Subcutaneous abdominal adipose tissue (tissue), 5 donors: ENCODE results near the gene SP140L.

Source experiments
- H3K27ac ChIP-seq: one replicate; pipeline ENCODE4 v1.7.0; 2013; ENCODE audit warnings: low read depth, mild to moderate bottlenecking, inconsistent platforms, low read length, moderate library complexity
- H3K27me3 ChIP-seq, 5 donors: one replicate each; pipeline ENCODE4 v1.7.0; 2013; ENCODE audit warnings: low read length in 5 of 5, inconsistent platforms in 1 of 5; ENCODE audit not compliant: control insufficient read depth in 5 of 5, insufficient read depth in 4 of 5
- H3K36me3 ChIP-seq, 5 donors: one replicate each; pipeline ENCODE4 v1.7.0; 2013; ENCODE audit warnings: low read length in 5 of 5; ENCODE audit not compliant: control insufficient read depth in 5 of 5, insufficient read depth in 5 of 5
- H3K4me1 ChIP-seq, 5 donors: one replicate each; pipeline ENCODE4 v1.7.0; 2013; ENCODE audit warnings: low read length in 5 of 5, mild to moderate bottlenecking in 3 of 5, moderate library complexity in 1 of 5; ENCODE audit not compliant: control insufficient read depth in 5 of 5, insufficient read depth in 5 of 5
- H3K4me3 ChIP-seq, 5 donors: one replicate each; pipeline ENCODE4 v1.7.0; 2013; ENCODE audit warnings: low read length in 5 of 5, low read depth in 1 of 5
- H3K9ac ChIP-seq, 5 donors: one replicate each; pipeline ENCODE4 v1.7.0; 2013; ENCODE audit warnings: low read length in 5 of 5, mild to moderate bottlenecking in 4 of 5, moderate library complexity in 3 of 5
- H3K9me3 ChIP-seq, 5 donors: one replicate each; pipeline ENCODE4 v1.7.0; 2013; ENCODE audit warnings: low read length in 5 of 5; ENCODE audit not compliant: control insufficient read depth in 5 of 5
- donor health status: healthy.
- donor health status: healthy.
- donor health status: healthy.
- donor health status: healthy.
- donor health status: healthy.

SP140L gene

DNA sequence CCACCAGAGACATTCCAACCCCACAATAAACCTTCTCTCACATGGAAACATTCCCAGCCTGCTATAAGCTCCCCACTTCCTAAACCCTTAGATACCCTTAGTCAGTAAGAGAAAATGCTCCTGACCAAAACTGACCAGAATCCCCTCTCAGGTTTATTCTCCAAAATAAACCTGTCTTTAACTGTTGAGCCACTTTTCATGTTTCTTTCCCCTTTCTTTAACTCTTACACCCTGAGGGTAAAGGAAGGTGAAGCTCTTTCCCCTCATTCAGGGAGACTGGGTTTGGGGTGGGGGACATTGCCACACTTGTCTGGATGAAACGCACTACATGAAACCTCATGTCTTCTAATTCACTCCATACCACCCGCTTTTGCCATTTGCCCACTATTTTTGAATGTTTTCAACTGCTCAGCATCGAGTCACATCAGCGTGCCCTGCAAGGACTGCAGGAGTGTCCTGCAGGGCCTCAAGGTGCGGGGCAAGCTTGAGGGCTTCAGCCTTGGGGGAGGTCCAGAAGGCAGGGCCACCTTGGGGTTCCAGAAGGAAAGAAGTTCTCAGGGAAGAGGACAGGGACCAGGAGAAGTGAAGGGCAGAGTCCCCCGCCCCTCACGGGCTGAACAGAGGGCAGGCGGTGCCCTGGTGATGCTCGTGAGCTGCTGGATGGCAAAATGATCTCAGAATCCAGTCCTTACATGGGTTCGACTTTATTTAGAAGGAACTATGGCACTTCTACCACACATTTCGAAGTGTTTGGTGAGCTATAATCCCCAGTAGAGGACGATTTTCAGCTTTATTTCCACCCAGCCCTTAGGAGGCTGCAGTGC, 4.2 kb upstream of the SP140L start:
- Histone ChIP-seq H3K9me3 (peaks cover 0 to 15% (median 13%) of the 10 kb centered on the region in 5 donors), H3K36me3 (no peaks in the 10 kb centered on the region), H3K27me3 (no peaks in the 10 kb centered on the region), H3K27ac (no peak overlapping the region), H3K4me1 (peaks cover 3 to 30% (median 14%) of the 10 kb centered on the region in 5 donors), H3K9ac (no peak overlapping the region), H3K4me3 (no peak overlapping the region)

DNA sequence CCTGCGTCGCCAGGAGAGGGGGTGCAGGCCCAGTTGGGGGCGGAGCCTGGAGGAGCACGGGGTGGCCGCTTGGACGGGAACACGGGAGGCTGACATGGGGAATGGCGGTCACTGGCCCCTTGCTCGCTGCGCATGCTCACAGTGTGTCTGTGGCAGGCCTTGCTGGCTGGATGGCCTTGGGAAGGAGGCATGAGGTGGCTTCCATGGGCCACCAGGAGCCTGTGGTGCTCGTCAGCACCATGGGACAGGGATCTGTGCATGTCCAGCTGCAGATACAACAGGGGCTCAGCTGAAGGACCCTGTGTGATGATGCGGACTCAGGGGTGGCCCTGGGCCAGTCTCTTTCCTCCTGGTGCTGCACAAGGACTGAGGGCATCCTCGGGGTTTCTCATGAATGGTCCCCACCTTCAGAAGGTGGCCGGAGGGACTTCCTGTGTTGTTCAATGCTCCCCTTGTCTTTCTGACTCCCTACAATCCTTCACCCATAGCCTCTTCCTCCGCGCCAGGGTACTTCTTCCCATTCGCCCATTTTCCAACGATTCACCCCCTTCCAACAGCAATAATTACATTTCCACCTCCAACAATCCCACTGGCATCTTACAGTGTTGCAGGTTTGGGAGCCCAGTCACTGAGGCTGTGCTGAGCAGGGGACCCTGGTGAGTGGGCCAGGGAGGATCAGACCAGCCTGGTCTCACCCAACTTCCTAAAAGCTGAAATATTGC, 3.4 kb upstream of the SP140L start:
- H3K9me3 ChIP-seq = peaks cover 0 to 15% (median 13%) of the 10 kb centered on the region in 5 donors
- H3K36me3 ChIP-seq = no peaks in the 10 kb centered on the region
- H3K27ac ChIP-seq = no peak overlapping the region
- no peak overlapping the region for H3K9ac ChIP-seq
- no peaks in the 10 kb centered on the region for H3K27me3 ChIP-seq
- peaks cover 3 to 34% (median 19%) of the 10 kb centered on the region in 5 donors for H3K4me1 ChIP-seq
- no peak overlapping the region for H3K4me3 ChIP-seq

DNA sequence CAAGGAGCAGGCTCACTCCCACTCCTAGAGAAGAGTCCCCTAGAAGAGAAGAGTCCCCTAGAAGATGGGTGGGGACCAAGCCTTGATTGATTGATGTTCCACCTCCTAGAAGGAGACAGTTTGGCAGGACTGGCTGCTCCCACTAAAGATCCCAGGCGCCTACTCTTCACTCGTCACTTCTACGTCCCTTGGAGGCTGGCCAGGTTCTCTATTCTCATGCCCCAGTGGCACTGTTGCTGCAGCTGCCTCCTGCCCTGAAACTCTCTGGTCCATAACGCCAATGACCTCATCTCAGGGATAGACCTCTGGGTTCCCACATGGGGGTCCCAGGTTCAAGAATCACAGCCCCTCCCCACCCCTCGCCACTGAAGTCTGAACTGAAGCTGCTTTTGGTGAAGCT, 2.5 kb upstream of the SP140L start:
- Histone ChIP-seq H3K27ac (no peak overlapping the region), H3K4me1 (peaks cover 2 to 24% (median 23%) of the 10 kb centered on the region in 5 donors), H3K36me3 (no peaks in the 10 kb centered on the region), H3K27me3 (no peaks in the 10 kb centered on the region), H3K4me3 (no peak overlapping the region), H3K9me3 (peaks cover 0 to 15% (median 13%) of the 10 kb centered on the region in 5 donors), H3K9ac (no peak overlapping the region)

DNA sequence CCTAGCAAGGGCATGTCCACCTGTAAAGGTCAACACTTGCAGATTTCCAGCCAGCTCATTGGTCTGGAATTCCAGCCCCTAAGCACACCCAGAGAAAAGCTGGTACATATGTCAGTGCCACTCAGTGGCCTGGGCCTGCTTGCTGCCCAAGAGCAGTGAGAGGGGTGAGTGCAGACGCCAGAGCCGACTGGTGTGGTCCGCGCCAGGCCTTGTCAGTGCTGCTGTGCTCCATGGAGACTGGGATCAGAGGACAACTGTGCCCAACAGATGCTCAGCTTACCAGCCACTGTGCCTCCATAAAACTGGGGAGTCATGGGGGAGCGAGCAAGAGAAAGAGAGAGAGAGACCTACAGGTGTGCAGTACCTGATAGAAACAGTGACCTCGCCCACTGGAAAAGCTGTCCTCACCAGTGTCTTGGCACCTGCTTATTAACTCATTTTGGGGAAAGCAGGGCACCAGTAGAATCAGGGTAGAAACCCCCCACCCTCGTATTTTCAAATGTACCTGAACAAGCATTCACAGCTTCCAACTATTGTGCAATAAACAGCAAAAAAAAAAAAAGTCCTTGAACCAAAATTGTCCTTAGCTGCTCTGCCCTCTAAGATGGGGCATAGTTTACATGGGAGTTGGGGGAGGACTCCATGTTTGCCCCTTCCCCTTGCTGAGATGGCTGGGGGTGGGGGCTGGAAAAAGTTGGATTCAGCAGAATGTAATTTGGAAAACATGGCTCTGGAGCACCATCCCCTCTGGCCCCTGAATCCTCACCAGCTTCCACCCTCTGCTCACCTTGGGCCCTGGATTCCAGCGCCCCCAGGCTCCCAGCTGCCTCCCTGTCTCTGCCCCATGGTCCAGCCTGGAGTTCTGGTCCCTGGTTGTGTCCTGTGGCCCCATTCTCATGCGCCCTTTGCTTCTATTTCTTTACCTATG, 1.4 kb upstream of the SP140L start:
- H3K27me3 ChIP-seq = no peaks in the 10 kb centered on the region
- H3K36me3 ChIP-seq = no peaks in the 10 kb centered on the region
- H3K9me3 ChIP-seq = peaks cover 0 to 15% (median 13%) of the 10 kb centered on the region in 5 donors
- H3K9ac ChIP-seq = no peak overlapping the region
- no peak overlapping the region for H3K4me3 ChIP-seq
- peaks cover 2 to 27% (median 24%) of the 10 kb centered on the region in 5 donors for H3K4me1 ChIP-seq
- H3K27ac ChIP-seq = no peak overlapping the region

DNA sequence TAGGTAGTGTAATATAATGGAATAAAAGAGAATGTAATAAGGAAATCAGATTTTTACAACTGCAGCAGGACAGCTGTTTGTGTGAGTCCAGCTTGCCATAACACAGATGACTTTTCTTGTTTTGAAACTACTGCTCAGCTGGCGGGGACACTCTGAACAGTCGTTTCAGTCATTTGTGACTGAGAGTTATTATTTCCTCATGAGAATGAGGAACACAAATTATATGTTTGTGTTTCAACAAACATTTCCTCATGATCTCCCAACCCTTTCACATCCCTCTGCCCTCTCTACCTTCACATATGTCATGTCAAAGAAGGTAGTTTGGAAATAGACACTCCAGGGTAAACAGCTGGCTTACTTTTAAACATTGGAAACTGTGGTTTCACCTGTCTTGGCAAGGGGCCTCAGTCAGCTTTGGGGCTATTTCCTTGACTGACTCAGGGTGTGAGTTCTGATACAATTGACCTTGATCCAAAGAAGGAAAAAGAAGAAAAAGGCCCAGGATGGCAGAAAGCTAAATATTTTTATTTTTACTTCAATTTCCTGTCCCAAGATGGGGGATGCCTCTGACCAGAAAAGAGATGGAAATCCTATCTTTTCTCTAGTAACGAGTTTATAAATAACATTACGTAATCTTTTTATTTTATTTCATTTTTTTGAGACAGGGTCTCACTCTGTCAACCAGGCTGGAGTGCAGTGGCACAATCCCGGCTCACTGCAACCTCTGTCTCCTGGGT, 593 bp downstream of the SP140L start:
- peaks cover 2 to 27% (median 24%) of the 10 kb centered on the region in 5 donors for H3K4me1 ChIP-seq

DNA sequence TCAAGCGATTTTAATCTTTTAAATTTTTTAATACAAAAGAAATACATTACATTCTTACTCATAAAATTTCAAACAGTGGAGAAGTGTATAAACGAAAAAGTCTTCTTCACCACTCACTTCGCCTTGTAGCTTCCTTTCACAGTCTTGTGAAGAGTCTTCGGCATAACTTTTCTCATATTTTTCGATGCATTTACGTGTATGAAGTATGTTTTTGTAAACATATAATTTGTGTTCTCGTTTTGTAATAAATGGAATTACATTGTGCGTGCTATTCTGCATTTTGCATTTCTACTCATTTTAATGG, 1.1 kb downstream of the SP140L start:
- Histone ChIP-seq H3K9me3 (peaks cover 0 to 6% (median 5%) of the 10 kb centered on the region in 5 donors), H3K36me3 (peaks cover 0 to 7% (median 0%) of the 10 kb centered on the region in 5 donors), H3K4me3 (peak overlapping the region in 3 of 5 donors; percentile 3 to 90 (median 68)), H3K9ac (no peak overlapping the region), H3K27ac (no peak overlapping the region), H3K4me1 (peaks cover 2 to 27% (median 24%) of the 10 kb centered on the region in 5 donors), H3K27me3 (no peaks in the 10 kb centered on the region)

More for the DNA sequence above, 593 bp downstream of the SP140L start:
- Histone ChIP-seq H3K36me3 (peaks cover 0 to 5% (median 0%) of the 10 kb centered on the region in 5 donors), H3K9me3 (peaks cover 0 to 11% (median 10%) of the 10 kb centered on the region in 5 donors), H3K9ac (peak overlapping the region; percentile 42 to 78 (median 70)), H3K4me3 (peak overlapping the region; percentile 68 to 90 (median 82)), H3K27ac (peak overlapping the region; percentile 81), H3K27me3 (no peaks in the 10 kb centered on the region)

DNA sequence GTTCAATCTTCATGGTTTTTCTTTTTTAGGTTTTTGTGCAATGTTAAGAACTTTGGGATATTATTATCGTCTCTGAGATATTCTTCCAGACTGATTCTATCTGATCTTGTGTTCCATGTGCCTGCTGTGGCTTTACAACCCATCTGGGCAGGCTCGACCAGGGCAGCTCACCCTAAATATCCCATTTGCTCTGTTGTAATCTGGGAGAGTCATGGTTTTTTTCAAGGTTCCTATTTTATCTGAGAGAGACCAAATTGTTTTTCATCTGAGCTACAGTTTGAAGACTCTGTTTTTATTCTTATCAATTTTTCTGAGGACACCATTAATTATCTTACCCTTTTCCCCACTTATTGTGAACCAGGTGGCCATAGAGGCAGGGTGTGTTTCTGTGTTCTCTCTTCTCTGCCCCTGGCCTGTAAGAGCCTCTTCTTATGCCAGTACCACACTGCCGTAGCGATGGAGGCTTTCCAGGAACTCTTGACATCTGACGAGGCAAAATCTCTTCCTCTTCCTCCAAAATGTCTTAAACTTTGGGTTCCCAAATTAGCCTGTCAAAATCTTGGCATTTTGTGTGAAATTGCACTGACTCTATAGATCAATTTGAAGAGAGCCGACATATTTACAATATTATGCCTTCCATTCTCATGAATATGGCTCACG, 3.1 kb downstream of the SP140L start:
- H3K4me1 ChIP-seq = peaks cover 2 to 27% (median 24%) of the 10 kb centered on the region in 5 donors
- no peak overlapping the region for H3K4me3 ChIP-seq
- H3K9me3 ChIP-seq = no peaks in the 10 kb centered on the region
- peaks cover 3 to 15% (median 6%) of the 10 kb centered on the region in 5 donors for H3K36me3 ChIP-seq
- no peaks in the 10 kb centered on the region for H3K27me3 ChIP-seq
- no peak overlapping the region for H3K27ac ChIP-seq
- H3K9ac ChIP-seq = no peak overlapping the region

DNA sequence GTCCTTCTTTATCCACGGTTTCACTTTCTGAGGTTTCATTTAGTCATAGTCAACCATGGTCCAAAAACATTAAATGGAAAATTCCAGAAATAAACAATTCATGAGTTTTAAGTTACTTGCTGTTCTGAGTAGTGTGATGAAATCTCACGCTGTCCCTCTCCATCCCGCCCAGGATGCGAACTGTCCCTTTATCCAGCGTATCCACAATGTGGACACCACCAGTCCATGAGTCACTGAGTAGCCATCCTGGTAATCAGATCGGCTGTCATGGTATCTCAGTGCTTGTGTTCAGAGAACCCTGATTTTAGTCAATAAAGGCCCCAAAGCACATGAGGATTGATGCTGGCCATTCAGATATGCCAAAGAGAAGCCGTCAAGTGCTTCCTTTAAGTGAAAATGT, 3.7 kb downstream of the SP140L start:
- peaks cover 2 to 27% (median 24%) of the 10 kb centered on the region in 5 donors for H3K4me1 ChIP-seq
- H3K9ac ChIP-seq = no peak overlapping the region
- peaks cover 3 to 15% (median 6%) of the 10 kb centered on the region in 5 donors for H3K36me3 ChIP-seq
- no peaks in the 10 kb centered on the region for H3K9me3 ChIP-seq
- no peak overlapping the region for H3K4me3 ChIP-seq
- H3K27ac ChIP-seq = no peak overlapping the region
- H3K27me3 ChIP-seq = no peaks in the 10 kb centered on the region

DNA sequence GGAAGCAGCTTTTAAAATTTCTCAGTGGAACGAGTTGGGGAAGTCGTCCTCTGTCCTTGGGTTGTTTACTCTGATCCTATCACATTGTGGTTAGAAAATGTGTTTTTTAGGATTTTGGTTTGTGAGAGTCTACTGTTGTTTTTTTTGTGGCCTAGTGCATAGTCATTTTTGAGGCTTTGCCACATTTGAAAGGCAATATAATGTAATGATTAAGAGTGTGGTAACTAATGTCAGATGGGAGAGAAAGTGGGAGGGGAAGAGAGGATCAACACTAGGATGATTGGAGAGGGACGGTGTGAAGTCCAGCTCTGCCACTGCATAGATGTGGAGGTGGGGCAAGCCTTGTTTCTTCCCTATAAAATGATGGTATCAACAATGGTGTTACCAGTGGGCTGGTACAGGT, 8.5 kb downstream of the SP140L start:
- Histone ChIP-seq H3K4me1 (peaks cover 0 to under 1% (median 0%) of the 10 kb centered on the region in 5 donors), H3K9ac (no peak overlapping the region), H3K4me3 (no peak overlapping the region), H3K27ac (no peak overlapping the region), H3K9me3 (no peaks in the 10 kb centered on the region), H3K27me3 (no peaks in the 10 kb centered on the region), H3K36me3 (peaks cover 4 to 20% (median 8%) of the 10 kb centered on the region in 5 donors)
